ENCODE results near the gene EPHA3.

The EPHA3 gene

DNA sequence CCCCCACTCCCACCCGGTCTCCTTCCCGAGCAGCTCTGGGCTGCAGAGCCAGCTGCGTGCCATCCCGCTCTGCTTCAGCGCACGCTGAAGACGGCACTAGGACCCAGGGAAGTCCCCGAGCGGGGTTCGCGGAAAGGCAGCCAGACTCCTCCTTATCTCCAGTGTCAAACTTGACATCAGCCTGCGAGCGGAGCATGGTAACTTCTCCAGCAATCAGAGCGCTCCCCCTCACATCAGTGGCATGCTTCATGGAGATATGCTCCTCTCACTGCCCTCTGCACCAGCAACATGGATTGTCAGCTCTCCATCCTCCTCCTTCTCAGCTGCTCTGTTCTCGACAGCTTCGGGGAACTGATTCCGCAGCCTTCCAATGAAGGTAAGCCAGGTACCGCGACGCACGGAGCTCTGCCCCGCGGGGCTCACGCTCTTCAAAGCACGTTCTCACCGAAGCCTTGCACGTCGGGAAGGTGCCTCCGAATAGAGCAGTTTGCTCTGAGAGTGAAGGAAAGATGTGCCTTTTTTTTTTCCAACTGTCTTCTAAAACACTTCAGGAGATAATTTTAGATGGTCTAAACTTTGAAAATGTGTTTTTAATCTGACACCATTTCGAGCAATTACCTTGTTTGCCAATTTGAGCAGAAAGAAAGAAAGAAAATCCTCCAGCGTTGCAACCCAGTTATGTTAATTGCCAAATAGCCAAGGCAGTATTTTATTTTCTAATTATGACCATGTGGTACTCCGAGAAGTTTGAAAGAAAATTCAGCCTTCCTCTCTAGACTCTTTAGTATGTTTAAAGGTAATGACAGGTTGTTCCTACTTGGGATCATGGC, at the start of gene EPHA3:
EPHA3 (plus strand) TSS at position 161 of the 830 bp plus-strand sequence; CDS start at position 289, 128 bp downstream.
- DNase-seq, result peak; percentile 91 to 93

DNA sequence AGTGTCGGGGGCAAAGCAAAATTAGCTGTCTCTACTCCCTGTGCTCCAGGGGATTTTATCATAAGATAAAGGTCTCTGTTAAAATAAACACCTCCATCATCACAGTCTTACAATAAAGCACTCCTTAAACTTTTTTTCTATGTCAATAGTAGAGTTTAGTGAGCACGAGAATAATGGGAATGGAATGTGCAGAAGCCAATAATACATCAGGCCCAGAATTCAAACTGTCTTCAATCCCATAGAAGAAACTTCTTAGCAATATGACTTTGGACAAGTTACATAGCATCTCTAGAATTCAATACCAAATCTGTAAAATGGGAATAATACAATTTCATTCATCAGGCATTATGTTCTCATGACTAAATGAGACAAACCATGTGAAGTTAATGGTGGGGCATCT, 49.0 kb upstream of the EPHA3 start:
- no peak for DNase-seq

DNA sequence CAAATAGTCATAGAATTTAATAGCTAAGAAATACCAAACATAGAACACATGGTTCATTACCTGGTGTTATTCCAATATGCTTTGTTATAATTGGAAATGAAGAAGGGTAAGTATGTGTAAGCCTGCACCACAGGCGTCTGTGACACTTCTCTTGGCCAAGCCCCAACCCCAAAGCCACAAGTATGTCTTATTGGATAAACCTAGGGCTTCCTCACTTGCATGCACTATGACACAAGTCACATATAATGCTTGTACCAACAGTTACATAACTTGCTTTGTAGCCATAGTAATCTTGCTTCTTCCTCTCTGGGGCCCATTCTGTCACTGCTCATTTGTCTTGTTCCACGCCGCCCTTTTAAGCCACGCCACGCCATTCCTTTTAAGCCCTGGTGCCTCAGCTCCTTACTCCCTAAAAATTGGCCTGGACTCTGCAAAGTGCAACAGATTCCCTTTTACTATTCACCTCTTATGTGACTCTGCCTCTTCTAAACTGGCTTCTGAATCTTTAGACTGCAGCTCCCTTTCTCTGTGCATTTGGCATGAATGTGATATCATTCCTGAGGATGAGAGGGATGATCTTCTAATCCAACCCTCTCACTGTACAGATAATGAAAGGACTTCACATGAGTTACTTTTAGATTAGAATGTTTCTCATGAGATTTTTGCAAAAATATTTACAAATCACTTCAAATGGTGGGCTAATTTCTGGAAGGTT, 48.1 kb upstream of the EPHA3 start:
- no peak for DNase-seq

DNA sequence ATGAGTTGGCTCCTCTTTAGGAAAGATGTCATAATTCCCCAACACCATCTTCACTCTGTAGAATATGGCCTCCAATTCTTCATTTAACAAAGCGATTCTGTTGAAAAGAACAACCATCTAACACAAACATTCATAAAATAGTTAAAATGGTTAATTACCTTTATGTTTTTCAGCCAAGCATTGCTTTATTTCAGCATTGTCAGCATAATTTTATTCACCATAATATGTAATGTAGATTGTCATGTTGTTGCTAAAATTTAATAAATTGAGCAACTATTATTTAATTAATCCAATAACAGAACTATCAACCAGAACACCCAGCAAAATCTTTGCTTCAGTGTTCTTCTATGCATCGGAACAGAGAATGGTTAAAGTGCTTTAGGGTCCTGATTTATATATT, 46.2 kb upstream of the EPHA3 start:
- no peak for DNase-seq

DNA sequence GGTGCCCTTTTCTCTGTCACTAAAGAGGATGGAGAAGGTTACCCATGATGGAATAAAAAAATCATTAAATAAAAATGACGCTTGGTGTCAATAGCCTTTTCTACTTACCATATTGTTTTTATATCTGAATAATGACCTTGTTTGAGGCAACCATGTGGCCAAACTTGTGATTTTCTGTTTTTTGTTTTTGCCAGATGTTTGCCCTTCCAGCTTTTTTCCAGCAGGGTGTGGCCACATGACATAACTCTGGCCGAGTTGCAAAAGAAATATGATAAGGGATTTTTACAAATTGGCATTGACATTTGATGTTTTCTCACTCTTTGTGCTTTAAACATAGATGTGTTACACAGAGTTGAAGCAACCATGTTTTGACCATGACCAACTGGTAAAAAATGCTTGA, 39.7 kb upstream of the EPHA3 start:
- no peak for DNase-seq

DNA sequence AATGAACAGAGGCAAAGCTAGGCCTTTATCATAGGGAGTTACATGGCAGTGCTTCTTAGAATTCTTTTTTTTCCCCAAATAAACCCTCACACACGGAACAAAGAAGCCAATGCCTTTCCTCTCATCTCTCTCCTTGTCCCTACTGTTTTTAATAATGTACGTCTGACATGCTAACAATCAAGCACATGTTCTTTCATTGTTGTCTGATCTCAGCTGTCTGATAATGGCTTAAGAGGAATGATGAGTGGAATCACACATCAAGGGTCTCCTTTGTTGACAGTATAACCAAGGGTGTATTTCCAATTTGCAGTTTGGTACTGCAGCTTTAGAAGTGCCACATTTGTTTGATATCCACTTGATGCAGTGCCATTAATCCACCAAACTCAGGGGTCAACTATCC, 34.8 kb upstream of the EPHA3 start:
- no peak for DNase-seq

DNA sequence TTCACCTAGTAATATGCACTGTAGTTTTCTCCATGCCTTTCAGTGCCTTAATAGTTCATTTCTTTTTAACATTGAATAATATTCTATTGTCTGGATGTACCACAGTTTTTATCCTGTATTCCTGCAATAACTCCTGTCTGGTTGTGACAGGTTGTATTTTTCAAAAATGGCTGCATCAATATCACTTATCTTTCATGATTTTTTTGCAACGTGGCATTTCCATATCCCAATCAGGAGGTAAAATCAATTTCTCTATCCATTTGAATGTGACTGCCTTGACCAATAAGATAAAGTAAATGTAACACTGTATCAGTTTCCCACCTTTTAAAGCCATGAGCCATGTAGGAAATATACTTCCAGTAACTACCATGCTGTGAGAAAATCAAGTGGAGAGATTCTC, 27.5 kb upstream of the EPHA3 start:
- no peak for DNase-seq

DNA sequence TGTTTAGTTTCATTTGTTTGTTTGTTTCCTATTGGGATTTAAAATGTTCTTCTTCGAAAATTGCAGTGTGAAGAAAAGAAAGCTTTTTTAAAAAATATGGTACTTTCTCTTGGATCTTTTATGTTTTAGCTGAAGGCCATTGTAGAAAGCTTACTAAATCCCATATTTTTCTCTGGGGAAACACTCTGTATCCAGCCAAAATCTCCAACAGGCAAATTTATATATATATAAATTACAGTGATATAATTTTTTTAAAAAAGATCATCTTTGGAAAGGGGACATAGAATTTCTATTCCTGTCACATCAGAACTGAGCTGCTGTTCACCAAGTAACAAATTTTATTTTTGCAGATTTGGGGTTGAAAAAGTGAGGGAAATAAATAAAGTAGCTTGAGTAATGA, 19.6 kb upstream of the EPHA3 start:
- no peak for DNase-seq

DNA sequence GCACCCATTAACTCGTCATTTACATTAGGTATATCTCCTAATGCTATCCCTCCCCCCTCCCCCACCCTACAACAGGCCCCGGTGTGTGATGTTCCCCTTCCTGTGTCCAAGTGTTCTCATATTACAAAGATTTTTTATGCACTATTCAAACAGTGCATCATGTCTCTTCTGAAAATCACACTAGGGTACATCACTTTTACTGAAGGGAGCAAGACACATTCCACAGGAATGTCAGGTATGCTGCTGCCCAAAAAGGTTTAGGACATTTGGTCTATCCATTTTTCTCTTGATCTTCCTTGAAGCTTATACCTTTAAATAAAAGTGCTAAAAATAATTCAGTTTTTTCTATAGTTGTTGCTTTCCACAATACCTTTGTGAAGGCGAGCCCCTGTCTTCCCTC, 9.2 kb upstream of the EPHA3 start:
- DNase-seq, result no peak

DNA sequence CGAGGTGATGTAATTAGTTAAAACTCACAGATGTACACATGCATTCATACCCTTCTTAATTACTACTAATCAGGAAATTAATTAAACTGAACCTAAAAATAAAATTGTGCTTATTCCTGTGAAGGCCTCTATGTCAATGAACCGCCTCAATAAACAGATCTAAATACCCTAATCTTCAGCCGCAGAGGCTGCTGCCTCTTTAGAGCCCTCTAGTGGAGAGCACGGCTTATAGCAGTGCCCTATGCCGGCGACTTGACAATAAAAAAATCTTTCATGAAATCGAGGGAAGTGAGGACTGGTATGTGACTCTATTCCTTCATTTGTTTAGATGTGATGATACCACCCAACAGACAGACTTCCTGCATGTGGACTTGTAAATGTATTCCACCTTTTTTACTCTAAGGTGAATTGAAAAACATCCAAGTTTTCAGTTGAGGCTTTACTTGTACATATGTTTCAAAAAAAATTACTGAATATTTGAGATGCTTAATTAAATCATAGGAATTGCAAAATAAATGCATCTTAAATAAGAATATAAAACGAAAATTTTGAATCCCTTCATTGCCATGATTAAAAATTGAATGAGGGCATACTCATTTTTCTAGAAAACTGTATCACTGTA, 8.3 kb upstream of the EPHA3 start:
- peak; percentile 52 to 74 for DNase-seq

DNA sequence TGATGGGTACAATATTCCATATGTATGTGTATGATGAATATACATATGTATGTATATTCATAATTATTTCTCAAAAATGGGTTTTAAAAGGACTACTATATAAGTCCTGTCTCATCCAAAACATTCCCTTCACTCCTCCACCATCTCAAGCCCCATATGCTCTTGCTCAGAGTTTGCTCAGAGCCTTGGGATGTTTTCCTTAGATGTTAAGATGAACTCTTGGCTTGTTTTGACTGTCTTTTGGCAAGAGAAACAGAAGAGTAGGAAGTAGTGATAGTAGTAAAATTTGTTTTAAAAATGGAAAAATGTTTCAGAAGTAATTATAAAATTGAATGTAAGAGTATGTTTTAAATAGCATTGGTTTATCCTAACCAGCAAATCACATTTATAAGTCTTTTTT, 6.2 kb upstream of the EPHA3 start:
- DNase-seq, result no peak

DNA sequence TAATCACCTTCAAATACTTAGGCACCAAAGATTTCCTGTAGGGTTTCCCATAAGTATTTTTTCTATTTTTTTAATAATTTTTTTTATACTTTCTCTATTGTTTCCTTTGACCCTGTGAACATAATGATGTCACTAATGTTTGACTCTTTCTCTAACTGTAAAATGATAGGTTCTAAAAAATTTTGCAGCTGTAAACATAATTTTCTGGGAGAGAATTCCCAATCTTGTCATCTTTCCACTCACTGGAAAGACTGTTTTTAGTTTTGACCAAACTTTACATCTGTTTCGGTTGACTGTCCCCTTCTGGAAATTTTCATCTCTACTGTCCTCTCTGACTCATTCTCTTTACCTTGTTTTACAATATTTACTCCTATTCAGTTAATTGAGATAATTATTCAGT, 5.5 kb upstream of the EPHA3 start:
- no peak for DNase-seq

DNA sequence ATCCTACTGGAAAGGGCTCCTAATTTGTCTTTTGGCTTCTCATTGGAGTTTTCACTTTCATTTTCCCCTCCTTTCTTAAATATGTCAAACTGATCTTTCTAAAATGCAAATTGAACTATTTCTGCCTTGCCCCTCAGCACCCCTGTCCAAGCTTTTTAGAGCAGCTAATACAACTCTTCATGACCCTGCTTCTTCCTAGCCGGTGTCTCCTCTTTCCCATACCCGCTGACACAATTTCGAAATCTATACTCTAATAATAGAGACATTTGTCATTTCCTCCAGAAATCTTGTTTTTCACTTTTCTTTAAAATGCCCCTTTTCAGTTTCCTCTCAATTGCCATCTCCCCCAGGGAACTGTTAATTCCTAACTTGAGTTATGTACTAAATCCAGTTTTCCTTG, 2.9 kb upstream of the EPHA3 start:
- DNase-seq, result no peak

DNA sequence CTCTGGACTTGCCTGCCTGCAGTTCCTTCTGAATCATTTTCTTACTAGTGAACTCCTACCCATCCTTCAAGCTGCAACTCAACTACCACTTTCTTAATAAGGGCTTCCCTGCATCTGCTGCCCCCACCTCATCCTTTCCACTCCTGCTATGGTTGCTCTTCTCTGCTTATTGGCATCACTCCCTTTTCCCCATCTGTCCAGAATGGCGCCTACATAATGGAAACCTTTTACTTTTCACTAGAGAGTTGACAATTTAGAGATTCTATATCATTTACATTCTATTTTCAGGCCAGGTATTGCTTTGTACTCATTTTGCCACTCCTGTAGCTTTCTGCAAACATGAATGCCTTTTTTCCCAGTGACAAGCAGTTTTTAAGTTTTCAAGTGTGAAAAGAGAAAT, 1.9 kb upstream of the EPHA3 start:
- DNase-seq, result no peak

DNA sequence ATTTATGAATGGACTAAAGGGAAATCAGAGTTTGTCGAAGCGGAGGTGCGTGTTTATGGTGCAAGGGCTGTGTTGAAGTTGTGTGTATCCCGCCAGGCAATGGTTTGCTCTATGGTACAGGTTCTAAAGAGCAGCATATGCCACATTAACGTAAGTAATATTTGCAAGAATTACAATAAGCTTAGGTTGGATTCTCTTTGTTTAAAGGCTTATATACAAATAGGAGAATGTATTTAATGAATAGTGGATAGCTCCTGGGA, 800 bp downstream of the EPHA3 start:
- peak; percentile 30 to 35 for DNase-seq

DNA sequence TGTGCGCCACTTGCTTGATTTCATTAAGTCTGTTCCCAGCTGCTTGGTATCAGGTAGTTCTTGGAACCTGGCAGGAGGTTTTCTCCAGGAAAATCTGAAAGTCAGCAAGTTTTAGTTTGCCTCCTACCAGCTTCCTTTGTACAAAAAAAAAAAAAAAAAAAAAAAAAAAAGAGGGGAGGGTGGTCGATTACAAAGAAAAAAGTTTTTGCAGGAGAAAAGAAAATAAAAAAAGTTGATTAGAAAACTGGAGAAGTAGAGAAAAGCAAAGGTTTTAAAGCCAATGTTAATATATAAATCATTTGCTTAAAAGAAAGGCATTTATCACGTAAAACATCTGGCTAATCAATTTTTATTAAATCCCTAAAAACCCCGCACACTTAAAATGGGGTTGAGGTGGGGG, 5.9 kb downstream of the EPHA3 start:
- DNase-seq, result no peak

DNA sequence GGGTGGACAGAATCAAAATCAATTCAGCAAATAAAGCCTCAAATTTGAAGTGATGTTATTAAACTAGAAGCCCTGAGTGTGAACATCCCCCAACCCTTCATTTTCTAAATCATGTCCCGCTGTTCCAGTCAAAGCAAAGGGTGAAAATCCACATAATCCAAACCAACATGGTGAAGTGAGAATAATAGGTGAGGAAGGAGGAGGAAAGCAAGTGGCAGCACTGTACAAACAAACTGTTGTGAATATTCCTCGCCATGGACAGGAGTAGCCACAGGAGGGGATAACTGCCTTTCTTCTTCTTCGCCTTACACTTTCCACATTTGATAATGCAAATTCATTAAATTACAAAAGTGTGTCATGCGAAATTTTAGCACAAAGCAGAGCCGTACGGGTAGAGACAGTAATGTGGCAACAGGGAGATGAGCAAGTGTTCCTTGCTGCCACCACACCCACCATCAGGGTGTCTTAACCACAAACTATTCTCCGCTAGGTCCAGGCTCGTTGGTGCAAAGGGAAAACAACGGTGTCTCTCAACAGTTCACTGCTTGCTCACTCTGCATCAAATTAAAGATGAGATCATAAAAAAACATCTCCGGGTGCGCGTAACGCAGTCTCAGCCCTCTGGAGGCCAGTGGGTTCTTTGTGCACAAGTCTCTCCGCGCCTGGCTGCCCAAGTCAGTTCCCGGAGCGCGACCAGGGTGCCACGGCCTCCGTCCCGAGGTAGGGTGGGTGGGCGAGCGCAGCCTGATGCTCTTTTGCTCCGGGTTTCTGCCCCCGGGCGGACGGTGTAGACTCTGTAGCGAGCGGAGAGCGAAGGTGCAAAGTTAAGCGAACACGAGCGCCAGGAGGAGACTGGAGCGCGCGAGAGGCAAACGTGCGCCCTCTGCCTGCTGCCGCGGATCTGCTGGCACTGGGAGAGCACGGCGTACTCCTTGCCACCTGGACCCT, 6.7 kb downstream of the EPHA3 start:
- DNase-seq, result peak; percentile 82 to 84

DNA sequence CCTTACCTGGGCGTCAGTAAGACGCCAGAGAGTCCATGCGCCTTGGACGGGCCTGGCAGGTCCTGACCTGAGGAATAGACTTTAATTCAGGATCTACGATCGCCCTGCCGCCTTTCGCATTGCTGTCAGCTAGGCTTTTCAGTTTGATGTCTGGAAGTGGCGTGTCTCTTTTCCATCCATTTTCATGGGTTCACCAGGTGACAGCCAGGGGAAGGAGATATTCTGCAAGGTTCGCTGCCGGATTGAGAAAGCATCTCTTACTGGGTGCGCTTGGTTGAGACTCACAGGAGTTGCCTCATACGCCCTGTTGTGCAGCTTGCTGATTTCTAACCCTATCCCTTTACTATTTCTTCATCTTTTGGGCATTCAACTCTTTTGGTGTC, 7.4 kb downstream of the EPHA3 start:
- peak in 1 of 2 experiments; percentile 42 for DNase-seq

DNA sequence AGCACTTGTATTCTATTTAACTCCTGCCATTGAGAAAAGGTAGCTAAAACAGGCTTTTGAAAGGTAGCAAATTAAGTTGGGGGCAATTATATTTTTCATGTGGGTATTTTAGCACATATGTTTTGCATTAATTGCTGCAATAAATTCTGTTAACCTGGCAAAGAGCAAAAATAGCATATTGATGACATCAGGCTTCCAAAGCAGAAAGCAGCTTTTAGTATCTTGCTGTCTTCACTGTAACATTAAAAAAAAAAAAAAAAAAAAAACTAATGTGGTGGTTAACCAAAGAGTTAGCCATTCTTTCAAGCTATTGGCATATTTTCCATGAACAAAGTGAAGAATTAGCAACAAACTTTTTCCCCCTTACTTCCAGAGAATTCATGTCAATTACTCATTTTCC, 9.1 kb downstream of the EPHA3 start:
- no peak for DNase-seq

DNA sequence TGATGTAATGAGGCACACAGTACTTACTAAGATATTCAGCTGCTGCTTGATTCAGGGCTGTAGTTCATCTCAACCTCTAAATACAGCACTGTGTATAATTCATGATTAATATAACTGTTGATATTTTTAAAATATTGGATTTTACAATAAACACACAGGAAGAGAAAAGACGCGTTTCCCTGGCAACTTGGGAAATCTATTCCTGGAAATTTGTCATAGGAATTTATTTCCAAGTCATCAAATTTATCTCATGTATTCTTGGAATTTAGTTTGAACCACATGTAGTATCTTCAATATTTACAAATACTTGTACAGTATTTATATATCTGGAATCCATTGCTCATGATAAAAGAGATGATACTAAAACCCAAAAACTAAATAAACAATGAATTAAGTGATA, 30.6 kb downstream of the EPHA3 start:
- no peak for DNase-seq

DNA sequence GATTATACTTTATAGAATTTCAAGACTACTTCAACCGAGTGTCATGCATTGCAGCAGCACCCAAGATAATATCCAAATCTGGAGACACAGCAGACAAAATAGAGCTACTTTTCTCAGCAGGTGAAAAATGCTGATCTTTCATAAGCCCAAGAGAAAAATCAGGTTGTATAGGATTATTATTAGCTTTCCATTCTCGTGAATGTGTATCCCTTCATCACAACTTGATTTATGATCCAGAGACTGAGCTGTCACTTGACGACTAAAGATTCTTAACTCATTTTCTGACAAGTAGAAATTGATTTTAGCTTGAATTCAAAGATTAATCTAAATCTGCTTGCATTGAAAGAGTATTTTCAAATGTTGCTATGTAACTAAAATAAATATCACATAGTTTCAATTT, 32.4 kb downstream of the EPHA3 start:
- DNase-seq, result no peak

DNA sequence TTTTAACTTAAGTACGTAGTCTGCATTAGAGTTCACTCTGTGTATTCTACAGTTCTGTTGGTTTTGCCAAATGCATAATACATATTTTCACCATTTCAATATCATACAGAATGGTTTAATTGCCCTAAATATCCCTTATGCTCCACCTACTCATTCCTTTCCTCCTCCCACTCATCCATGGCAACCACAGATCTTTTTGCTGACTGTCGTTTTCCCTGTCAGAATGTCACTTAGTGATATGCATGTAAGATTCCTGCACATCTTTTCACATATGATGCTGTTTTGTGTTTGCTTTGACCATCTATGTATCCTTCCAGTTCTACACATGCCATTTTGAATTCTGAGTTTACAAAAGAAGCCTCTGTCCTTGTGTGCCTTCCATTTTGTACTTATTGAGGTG, 36.7 kb downstream of the EPHA3 start:
- no peak for DNase-seq

DNA sequence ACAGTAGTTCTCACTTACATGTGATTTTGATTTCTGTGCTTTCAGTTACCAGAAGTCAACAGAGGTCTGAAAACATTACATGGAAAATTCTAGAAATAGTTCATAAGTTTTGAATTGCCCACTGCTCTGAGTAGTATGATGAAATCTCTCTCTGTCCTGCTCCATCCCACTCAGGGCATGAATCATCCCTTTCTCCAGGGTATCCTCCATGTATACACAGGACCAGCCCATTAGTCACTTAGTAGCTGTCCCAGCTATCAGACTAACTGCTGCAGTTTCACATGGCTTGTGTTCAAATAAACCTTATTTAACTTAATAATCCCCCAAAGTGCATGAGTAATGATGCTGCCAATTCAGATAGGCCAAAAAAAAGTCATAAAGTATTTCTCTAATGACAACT, 38.6 kb downstream of the EPHA3 start:
- no peak for DNase-seq

All from SHP77 (cell line).